ENCODE results near the gene PHACTR1.

The PHACTR1 gene

GRCh38 chr6:13014504-13015378 lies 298.2 kb downstream of the PHACTR1 start:
- no peak for DNase-seq (ENCODE audit: low read depth in 1 of 2, low spot score in 1 of 2)

GRCh38 chr6:13015379-13015681 lies 298.8 kb downstream of the PHACTR1 start:
- no peak for DNase-seq (ENCODE audit: low read depth in 1 of 2, low spot score in 1 of 2)

GRCh38 chr6:13024616-13025015 lies 308.0 kb downstream of the PHACTR1 start:
- no peak for DNase-seq (ENCODE audit: low read depth in 1 of 2, low spot score in 1 of 2)

GRCh38 chr6:13025893-13026499 lies 309.4 kb downstream of the PHACTR1 start:
- no peak for DNase-seq (ENCODE audit: low read depth in 1 of 2, low spot score in 1 of 2)

- DNase-seq (ENCODE audit: low read depth in 1 of 2, low spot score in 1 of 2), result no peak
Measured at GRCh38 chr6:13026557-13026956, 310.0 kb downstream of the PHACTR1 start.

GRCh38 chr6:13027207-13027606 lies 310.6 kb downstream of the PHACTR1 start:
- DNase-seq (ENCODE audit: low read depth in 1 of 2, low spot score in 1 of 2), result no peak

GRCh38 chr6:13030396-13030795 lies 313.8 kb downstream of the PHACTR1 start:
- no peak for DNase-seq (ENCODE audit: low read depth in 1 of 2, low spot score in 1 of 2)

- DNase-seq (ENCODE audit: low read depth in 1 of 2, low spot score in 1 of 2), result no peak
Measured at GRCh38 chr6:13032566-13032965, 316.0 kb downstream of the PHACTR1 start.

- no peak for DNase-seq (ENCODE audit: low read depth in 1 of 2, low spot score in 1 of 2)
Measured at GRCh38 chr6:13033145-13033544, 316.6 kb downstream of the PHACTR1 start.

GRCh38 chr6:13034316-13034715 lies 317.7 kb downstream of the PHACTR1 start:
- DNase-seq (ENCODE audit: low read depth in 1 of 2, low spot score in 1 of 2), result no peak

GRCh38 chr6:13035606-13036005 lies 319.0 kb downstream of the PHACTR1 start:
- no peak for DNase-seq (ENCODE audit: low read depth in 1 of 2, low spot score in 1 of 2)

- no peak for DNase-seq (ENCODE audit: low read depth in 1 of 2, low spot score in 1 of 2)
Measured at GRCh38 chr6:13038315-13038714, 321.7 kb downstream of the PHACTR1 start.

- DNase-seq (ENCODE audit: low read depth in 1 of 2, low spot score in 1 of 2), result no peak
Measured at GRCh38 chr6:13038741-13039190, 322.2 kb downstream of the PHACTR1 start.

- DNase-seq (ENCODE audit: low read depth in 1 of 2, low spot score in 1 of 2), result no peak
Measured at GRCh38 chr6:13044390-13044789, 327.8 kb downstream of the PHACTR1 start.

GRCh38 chr6:13044896-13045295 lies 328.3 kb downstream of the PHACTR1 start:
- no peak for DNase-seq (ENCODE audit: low read depth in 1 of 2, low spot score in 1 of 2)

- DNase-seq (ENCODE audit: low read depth in 1 of 2, low spot score in 1 of 2), result no peak
Measured at GRCh38 chr6:13045676-13046075, 329.1 kb downstream of the PHACTR1 start.

- no peak for DNase-seq (ENCODE audit: low read depth in 1 of 2, low spot score in 1 of 2)
Measured at GRCh38 chr6:13046084-13046483, 329.5 kb downstream of the PHACTR1 start.

GRCh38 chr6:13048113-13048512 lies 331.5 kb downstream of the PHACTR1 start:
- no peak for DNase-seq (ENCODE audit: low read depth in 1 of 2, low spot score in 1 of 2)

- no peak for DNase-seq (ENCODE audit: low read depth in 1 of 2, low spot score in 1 of 2)
Measured at GRCh38 chr6:13049666-13050254, 333.2 kb downstream of the PHACTR1 start.

GRCh38 chr6:13053006-13053461 lies 336.5 kb downstream of the PHACTR1 start:
- DNase-seq (ENCODE audit: low read depth in 1 of 2, low spot score in 1 of 2), result no peak

GRCh38 chr6:13058051-13058450 lies 341.5 kb downstream of the PHACTR1 start:
- no peak for DNase-seq (ENCODE audit: low read depth in 1 of 2, low spot score in 1 of 2)

- DNase-seq (ENCODE audit: low read depth in 1 of 2, low spot score in 1 of 2), result no peak
Measured at GRCh38 chr6:13059026-13059425, 342.5 kb downstream of the PHACTR1 start.

All from activated CD4-positive, alpha-beta T cell treated with anti-CD3 and anti-CD28 coated beads, Interleukin-2, amount 50 U/mL, for 24 hours (primary cell).